ENCODE results near the gene SORCS2.

The SORCS2 gene

GRCh38 chr4:7273738-7274297 lies 81.5 kb downstream of the SORCS2 start:
- Histone ChIP-seq H3K4me2 (ENCODE audit: insufficient read depth, low read length) (no peak overlapping the region), H3K9ac (ENCODE audit: low read depth, low read length) (no peak overlapping the region), H3K79me2 (ENCODE audit: insufficient read depth, low read length) (no peaks in the 10 kb centered on the region), H3K27ac (ENCODE audit: low read length) (no peak overlapping the region), H3K9me3 (ENCODE audit: insufficient read depth, low read length, severe bottlenecking) (no peaks in the 10 kb centered on the region), H2AFZ (ENCODE audit: low read depth, low read length) (no peak overlapping the region), H4K20me1 (ENCODE audit: insufficient read depth, low read length) (peaks cover 3% of the 10 kb centered on the region; the same call in 1 of the 2 replicates), H3K4me3 (ENCODE audit: low read depth in 1 of 2, low read length in 2 of 2) (no peak overlapping the region), H3K36me3 (ENCODE audit: insufficient read depth, low read length) (no peaks in the 10 kb centered on the region), H3K27me3 (ENCODE audit: insufficient read depth, low read length, poor library complexity) (peaks cover 13% of the 10 kb centered on the region), H3K4me1 (ENCODE audit: insufficient read depth, low read length) (no peaks in the 10 kb centered on the region)
- ATAC-seq (ENCODE audit: insufficient read depth, low read depth) (no peak), DNase-seq (no peak)
- TF ChIP-seq CTCF (IDR thresholded peaks at IDR 0.05; ENCODE audit: borderline replicate concordance, extremely low read depth, low read length, poor library complexity, severe bottlenecking), result no peak
- no peak for TF ChIP-seq EZH2 (IDR thresholded peaks at IDR 0.05; ENCODE audit: borderline replicate concordance, low read depth, low read length, severe bottlenecking)

- no peak overlapping the region for H2AFZ ChIP-seq (ENCODE audit: low read depth, low read length)
- no peaks in the 10 kb centered on the region for H3K4me1 ChIP-seq (ENCODE audit: insufficient read depth, low read length)
- H3K4me3 ChIP-seq (ENCODE audit: low read depth in 1 of 2, low read length in 2 of 2), result no peak overlapping the region
- peaks cover 13% of the 10 kb centered on the region for H3K27me3 ChIP-seq (ENCODE audit: insufficient read depth, low read length, poor library complexity)
- ATAC-seq (ENCODE audit: insufficient read depth, low read depth) (no peak), DNase-seq (no peak)
- no peaks in the 10 kb centered on the region for H3K9me3 ChIP-seq (ENCODE audit: insufficient read depth, low read length, severe bottlenecking)
- H4K20me1 ChIP-seq (ENCODE audit: insufficient read depth, low read length), result peaks cover 3% of the 10 kb centered on the region; the same call in 1 of the 2 replicates
- no peak overlapping the region for H3K4me2 ChIP-seq (ENCODE audit: insufficient read depth, low read length)
- H3K36me3 ChIP-seq (ENCODE audit: insufficient read depth, low read length), result no peaks in the 10 kb centered on the region
- H3K79me2 ChIP-seq (ENCODE audit: insufficient read depth, low read length), result no peaks in the 10 kb centered on the region
- H3K27ac ChIP-seq (ENCODE audit: low read length), result no peak overlapping the region
- H3K9ac ChIP-seq (ENCODE audit: low read depth, low read length), result no peak overlapping the region
- TF ChIP-seq EZH2 (IDR thresholded peaks at IDR 0.05; ENCODE audit: borderline replicate concordance, low read depth, low read length, severe bottlenecking) (no peak), CTCF (IDR thresholded peaks at IDR 0.05; ENCODE audit: borderline replicate concordance, extremely low read depth, low read length, poor library complexity, severe bottlenecking) (no peak)
Measured at GRCh38 chr4:7275067-7275466, 82.7 kb downstream of the SORCS2 start.

- no peaks in the 10 kb centered on the region for H3K79me2 ChIP-seq (ENCODE audit: insufficient read depth, low read length)
- H3K4me2 ChIP-seq (ENCODE audit: insufficient read depth, low read length), result no peak overlapping the region
- no peak overlapping the region for H3K4me3 ChIP-seq (ENCODE audit: low read depth in 1 of 2, low read length in 2 of 2)
- no peak overlapping the region for H2AFZ ChIP-seq (ENCODE audit: low read depth, low read length)
- ATAC-seq (ENCODE audit: insufficient read depth, low read depth) (no peak), DNase-seq (no peak)
- H3K27me3 ChIP-seq (ENCODE audit: insufficient read depth, low read length, poor library complexity), result peaks cover 13% of the 10 kb centered on the region
- H3K9ac ChIP-seq (ENCODE audit: low read depth, low read length), result no peak overlapping the region
- H3K36me3 ChIP-seq (ENCODE audit: insufficient read depth, low read length), result no peaks in the 10 kb centered on the region
- TF ChIP-seq EZH2 (IDR thresholded peaks at IDR 0.05; ENCODE audit: borderline replicate concordance, low read depth, low read length, severe bottlenecking) (no peak), CTCF (IDR thresholded peaks at IDR 0.05; ENCODE audit: borderline replicate concordance, extremely low read depth, low read length, poor library complexity, severe bottlenecking) (no peak)
- H3K4me1 ChIP-seq (ENCODE audit: insufficient read depth, low read length), result no peaks in the 10 kb centered on the region
- peaks cover 3% of the 10 kb centered on the region; the same call in 1 of the 2 replicates for H4K20me1 ChIP-seq (ENCODE audit: insufficient read depth, low read length)
- H3K27ac ChIP-seq (ENCODE audit: low read length), result no peak overlapping the region
- H3K9me3 ChIP-seq (ENCODE audit: insufficient read depth, low read length, severe bottlenecking), result no peaks in the 10 kb centered on the region
Measured at GRCh38 chr4:7275490-7276154, 83.3 kb downstream of the SORCS2 start.
